HuH-7 (cell line): Measurements from ENCODE around the gene ATXN3.

Source experiments
- DNase-seq: peaks from one replicate; pipeline ENCODE4 v3.0.0; 2011; ENCODE audit warnings: low spot score

The ATXN3 gene

DNA sequence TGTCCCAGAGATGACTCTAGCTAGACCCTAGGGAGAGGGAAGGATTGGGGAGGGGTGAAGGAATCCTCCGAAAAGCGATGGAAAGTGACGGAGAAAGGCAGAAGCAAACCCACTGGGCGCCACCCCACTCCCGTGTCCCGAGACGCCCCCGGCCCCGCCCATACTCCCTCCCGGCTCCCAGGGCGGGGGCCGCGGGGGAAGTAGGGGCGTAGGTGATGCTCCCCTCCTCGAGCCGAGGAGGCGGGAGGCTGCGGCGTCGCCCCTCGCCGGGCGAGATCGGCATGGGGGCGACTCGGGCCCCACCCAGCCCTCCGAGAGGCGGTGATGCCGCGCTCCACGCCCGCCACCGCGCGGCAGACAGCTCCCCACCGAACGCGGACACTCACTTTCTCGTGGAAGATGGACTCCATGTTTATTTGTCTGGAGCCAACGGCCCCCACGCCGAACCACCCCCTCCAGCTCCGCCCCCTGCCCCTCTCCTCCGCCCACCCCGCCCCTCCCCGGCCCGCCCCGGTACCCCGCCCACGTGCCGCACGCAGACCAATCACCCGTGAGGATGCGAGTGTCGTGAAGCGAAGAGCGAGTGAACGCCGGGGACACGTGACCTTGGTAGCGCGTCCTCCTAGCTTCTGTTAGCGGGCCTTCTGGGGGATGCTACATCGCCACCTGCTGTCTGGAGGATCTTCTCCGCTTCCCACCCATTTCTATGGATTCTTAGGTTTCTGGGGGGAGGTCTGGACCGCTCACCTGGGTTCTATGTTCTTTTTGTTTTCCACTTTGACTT is at the start of gene ATXN3:
TSS of gene ATXN3 (minus strand) at position 440 of the 784 bp plus-strand sequence. CDS start at position 410, 30 bp downstream.
- peak; percentile 91 for DNase-seq

DNA sequence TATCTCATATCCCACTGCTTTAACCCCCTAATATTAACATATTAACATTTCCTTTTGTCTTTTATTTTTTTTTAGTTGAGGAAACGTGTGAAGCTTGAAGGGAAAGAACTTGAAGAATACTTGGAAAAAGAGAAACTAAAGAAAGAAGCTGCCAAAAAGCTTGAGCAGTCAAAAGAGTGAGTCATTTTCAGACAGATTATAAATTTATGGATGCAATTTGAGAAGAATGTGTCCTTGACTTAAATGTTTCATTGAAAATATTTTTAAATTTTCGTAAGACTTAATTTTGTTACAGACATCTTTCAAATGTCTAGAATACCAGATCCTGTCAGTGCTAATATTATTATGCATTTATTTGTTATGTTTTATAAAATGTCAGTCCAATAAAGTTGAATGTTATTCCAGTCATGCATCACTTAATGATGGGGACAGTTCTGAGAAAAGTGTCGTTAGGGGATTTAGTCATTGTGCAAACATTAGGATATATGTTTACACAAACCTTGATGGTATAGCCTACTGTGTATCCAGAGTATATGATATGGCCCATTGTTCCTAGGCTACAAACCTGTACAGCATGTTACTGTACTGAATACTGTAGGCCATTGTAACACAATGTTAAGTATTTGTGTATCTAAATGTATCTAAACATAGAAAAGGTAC is 48.0 kb upstream of the ATXN3 start:
- no peak for DNase-seq

GRCh38 chr14:92153581-92153980 is 47.2 kb upstream of the ATXN3 start:
- DNase-seq: no peak

DNA sequence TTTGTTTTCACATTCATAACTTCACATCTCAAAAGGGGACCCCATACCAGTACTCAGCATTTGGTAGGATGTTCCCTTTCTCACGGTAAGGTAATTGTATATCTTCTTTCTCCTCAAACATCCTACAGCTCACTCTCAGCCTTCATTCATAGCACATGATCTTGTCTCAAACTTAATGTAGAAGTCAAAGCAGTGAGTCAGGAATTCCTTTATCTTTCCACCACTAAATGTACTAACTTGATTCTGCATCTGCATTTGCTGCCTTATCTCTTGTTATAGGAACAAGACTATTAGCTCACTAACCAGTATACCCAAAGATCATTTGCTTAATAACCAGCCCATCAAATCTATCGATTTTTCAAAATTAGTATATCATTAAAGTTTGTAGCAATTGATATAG is 38.3 kb upstream of the ATXN3 start:
- DNase-seq: no peak

DNA sequence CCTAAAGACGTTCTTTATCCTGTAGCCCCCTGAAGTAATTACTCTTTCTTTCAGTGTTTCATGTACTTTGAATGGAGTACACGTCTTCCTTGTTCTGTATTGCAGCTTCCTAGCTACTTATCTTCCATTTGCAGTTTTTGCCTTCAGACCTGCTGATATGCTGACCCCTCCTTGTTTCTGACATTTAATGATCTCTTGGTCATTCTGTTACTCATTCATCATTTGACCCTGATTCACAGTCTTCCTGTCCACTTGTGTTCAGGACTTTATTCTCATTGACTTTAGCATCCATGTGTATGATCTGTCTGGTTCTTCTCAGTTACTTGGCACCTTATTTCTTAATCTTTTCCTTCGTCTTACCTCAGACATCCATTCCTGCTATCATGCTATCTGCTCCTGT is 37.6 kb upstream of the ATXN3 start:
- DNase-seq: no peak

- no peak for DNase-seq
Measured at GRCh38 chr14:92143309-92143708, 36.9 kb upstream of the ATXN3 start.

DNA sequence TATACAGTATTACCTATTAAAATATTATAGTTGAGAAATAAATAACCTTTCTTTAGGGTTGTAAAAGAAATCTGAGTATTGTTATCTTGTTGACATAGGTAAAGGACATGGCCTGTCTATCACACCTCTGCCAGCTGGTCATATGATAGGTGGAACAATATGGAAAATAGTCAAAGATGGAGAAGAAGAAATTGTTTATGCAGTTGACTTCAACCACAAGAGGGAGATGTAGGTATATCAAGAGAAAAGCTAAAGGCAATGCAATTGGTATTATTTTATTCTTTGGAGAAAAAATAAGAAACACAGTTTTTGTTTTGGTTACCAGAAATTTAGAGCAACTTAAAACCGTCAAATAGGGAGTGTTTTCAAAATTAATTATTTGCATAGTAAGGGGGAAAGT is 28.9 kb upstream of the ATXN3 start:
- no peak for DNase-seq

DNA sequence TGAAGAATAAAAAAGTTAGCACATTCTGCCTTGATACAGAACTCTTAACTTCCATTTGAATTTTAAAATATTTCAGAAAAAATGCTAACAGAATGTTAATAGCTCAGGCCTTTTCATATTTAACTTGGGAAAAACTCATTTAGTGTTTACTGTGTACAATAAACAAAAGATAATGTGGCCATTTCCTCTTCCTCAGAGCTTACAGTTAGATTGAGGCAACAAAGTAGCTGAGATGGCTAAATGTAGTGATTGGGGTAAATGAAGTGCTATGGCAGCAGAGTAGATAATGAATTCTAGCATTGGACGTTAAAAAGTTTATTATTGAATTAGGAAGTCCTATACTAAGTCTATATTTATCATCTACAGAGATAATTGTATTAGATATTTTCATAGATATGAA is 28.1 kb upstream of the ATXN3 start:
- DNase-seq: no peak

GRCh38 chr14:92122761-92123160 is 16.4 kb upstream of the ATXN3 start:
- no peak for DNase-seq

DNA sequence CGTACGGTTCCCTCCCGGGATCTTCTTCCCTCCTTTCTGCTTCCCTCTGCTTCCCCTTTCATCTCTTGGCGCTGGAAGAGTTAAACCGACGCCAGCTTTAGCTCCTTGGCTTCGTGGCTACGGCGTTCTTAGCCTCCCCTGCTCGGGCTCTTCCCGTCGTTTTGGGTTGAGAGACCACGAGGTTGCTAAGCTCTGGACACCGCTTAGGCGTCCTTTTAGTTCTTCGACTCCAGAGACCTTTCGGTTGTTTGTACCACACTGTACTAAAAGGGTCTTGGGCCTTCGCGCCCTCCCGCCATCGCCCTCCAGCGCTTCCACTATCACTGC is 15.9 kb upstream of the ATXN3 start:
- no peak for DNase-seq

- DNase-seq: peak; percentile 83
Measured at GRCh38 chr14:92121670-92122350, 15.4 kb upstream of the ATXN3 start, which contains the start of the genes CPSF2 and NDUFB1. Gene CPSF2 (plus strand): TSS chr14:92121969. CDS start chr14:92130985, 9,016 bp downstream. Gene NDUFB1 (minus strand): TSS chr14:92121706. CDS start chr14:92117637, 4,069 bp downstream.

DNA sequence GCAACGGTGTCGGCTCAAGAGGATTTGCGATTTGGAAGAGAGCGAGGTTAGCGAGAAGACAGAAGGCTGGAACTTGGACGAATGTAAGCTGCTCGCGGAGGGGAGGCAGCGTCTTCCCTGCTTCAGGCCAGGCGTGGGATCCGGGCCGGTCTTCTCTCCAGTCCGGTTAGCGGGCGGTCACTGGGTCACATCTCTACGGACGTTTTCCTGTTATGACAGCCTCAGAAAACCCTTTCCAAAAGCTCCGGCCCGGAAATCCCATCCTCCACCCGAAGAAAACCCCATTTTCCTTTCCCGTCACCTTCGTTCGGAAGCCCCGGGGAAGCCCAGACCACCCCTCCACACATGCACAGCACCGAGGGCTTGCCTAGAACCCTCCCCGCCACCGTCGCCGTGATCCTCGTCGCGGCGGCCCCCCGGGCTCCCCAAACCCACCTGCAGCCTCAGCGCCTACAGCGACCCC is 14.9 kb upstream of the ATXN3 start:
- DNase-seq: no peak

GRCh38 chr14:92109490-92109889 is 3.1 kb upstream of the ATXN3 start:
- no peak for DNase-seq

DNA sequence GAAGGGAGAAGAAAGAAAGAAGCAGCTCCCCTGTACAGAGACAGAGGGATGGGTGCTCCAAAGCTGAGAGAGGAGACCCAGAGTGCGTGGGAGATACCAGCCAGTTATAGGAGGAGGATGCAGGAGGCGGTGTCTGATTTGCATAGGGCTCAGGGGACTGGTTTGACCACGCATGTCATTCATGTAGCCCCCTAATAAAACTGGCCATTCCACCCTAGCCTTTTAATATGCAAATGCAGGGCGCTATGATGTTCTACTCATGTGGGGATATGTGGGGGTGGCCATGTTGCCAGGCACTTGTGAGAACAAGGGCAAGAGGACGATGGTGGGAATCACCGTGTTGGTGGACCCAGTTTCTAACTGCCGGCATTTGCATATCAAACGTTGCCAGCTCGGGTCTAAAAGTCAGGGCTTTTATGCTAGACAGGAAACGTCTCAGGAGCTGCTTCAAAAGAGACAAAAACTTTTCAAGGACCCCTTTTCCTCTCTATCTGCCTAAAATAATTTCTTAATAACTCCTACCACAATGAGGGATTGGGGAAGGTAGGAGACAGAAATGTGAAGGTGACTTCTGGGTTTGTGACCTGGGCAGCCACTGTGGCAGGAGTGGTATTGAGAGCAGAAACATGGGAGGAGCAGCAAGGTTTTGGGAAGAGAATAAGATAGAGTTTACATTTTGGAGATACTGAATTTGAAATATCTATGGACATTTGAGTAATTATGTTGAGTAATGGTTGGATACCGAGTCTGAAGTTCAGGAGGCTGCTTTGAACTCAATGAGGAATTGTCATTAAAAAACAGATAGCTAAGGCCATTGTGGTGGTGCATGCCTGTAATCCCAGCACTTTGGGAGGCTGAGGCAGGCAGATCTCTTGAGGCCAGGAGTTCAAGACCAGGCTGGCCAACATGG is 2.2 kb upstream of the ATXN3 start:
- no peak for DNase-seq

GRCh38 chr14:92105893-92106142 is 564 bp downstream of the ATXN3 start:
- no peak for DNase-seq

DNA sequence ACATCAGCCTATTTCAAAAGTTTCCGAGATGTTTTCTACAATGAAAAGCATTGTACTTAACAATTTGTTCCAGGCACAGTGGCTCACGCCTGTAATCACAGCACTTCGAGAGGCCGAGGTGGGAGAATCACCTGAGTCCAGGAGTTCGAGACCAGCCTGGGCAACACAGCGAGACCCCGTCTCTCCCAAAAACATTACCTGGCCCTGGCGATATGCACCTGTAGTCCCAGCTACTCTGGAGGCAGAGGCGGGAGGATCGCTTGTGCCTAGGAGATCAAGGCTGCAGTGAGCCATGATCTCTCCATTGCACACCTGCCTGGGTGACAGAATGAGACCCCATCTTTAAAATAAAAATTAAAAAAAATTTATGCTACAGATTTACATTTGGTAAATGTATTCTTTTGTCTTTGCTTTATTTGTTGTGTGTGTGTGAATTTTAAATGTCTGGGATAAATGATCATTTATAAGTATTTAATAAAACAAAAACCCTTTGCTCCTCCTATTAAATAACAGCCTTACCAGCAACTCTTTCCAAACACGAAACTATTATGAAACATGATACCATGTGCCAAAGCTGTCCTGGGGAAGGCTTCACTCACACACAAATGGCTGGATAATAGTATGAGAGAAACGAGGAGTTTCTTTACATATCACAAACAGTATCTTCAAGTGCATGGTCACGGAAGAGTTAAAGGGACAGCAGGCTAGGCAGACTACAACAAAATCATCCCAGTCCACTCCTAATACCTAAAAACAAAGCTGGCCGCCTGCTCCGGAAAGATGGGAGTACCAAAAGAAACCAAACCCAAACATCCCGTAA is 1.1 kb downstream of the ATXN3 start:
- peak; percentile 14 for DNase-seq

DNA sequence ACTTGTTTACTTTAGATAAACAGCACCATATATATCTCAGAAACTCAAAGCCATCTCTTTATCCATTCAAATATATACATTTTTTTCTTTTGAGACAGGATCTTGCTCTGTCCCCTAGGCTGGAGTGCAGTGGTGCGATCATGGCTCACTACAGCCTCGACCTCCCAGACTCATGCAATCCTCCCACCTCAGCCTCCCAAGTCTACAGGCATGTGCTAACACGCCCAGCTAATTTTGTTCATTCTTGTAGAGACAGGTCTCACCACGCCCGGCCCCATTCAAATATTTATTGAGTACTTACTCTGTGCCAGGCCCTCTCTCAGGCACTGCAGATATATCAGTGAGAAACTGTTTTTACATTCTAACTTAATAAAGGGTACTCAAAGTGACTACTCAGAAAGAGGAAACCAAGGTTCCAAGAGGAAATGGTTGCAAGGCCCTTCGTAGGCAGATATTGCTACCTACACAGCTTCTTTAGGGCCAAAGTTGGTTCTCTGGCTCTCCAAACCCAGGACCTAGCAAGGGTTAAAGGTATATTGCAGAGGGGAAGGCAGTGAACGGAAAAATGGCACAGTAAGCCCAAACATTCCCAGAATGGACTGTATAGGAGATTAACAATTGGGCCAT is 2.9 kb downstream of the ATXN3 start:
- no peak for DNase-seq

DNA sequence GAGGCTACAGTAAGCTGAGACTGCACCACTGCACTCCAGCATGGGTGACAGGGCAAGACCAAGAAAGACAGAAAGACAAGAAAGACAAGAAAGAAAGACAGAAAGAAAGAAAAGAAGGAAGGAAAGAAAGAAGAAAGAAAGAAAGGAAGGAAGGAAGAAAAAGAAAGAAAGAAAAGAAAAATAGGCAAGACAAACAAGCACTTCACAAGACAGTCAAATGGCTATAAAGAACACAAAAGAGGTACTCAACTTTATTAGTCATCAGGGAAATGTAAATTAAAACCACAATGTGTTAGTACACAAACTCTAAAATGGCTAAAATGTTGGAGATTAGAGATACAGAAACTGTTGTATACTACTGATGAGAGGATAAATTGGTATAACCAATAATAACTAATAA is 6.6 kb downstream of the ATXN3 start:
- no peak for DNase-seq

DNA sequence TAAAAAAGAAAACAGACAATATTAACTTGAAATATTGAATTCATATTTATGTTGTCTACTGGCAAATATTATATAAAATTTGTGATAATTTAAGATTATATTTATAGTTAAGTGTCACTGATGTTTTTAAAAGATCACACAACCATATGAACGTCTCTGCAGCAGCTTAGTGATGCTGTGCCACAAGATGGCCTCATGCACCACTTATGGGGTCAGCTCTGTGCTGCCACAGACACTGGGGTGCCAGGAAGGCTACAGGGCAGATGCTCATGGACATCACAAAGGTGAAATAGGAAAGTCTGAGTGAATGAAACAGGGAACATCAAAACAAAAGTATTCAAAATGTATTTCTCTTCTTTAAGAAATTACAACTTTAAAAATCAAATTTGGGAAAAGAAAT is 13.1 kb downstream of the ATXN3 start:
- DNase-seq: no peak

DNA sequence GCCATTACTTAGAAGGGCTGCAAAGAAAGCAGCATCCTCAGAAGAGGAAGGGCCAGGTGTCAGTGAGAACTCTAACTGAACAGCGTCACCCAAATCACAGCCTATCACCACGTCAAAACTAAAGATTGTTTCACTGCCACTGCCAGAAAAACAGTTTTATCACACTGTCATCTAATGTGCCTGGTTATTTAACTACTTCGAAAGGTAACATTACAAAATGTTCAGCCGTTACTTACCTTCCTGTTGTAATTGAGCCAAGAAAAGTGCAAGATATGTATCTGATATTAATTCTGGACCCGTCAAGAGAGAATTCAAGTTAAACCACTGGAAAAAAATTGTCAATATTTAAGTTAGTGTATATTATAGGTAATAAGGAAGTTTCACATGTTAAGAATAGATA is 17.9 kb downstream of the ATXN3 start:
- DNase-seq: no peak

DNA sequence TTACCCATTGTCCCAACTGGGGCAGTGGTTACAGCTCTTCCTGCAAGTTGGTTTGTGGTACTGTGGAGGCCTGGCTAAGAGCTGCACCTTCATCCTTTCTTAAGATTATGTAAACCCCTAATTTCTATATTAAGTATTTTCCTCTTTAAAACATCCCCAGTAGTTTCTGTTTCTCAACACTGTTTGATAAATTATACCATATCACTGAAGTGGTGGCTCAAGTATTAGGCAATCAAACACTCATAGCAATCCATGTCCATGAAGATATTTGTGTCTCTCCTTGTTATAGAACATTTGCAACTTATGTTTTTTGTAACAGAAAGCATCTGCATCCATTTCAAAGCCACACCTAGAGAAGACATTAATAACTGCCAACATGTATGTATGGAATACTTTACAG is 31.8 kb downstream of the ATXN3 start:
- no peak for DNase-seq
